SU-DHL-6 (cell line): ENCODE measurements around the gene RNF8.

Experiments used
- CTCF ChIP-seq: fragments of 200-600 bp; sonication (generic); IDR thresholded peaks from one replicate; pipeline ENCODE4 v1.5.1; 2017; ENCODE audit warnings: antibody characterized with exemption, mild to moderate bottlenecking, low read length, moderate library complexity; ENCODE audit not compliant: insufficient read depth, poor library complexity, severe bottlenecking
- EZH2phosphoT487 ChIP-seq: fragments of 200-600 bp; sonication (generic), shearing (Covaris generic); conservative IDR thresholded peaks from 2 replicates; pipeline ENCODE4 v1.6.1; 2018; ENCODE audit warnings: mild to moderate bottlenecking, antibody characterized with exemption, low read length, moderate library complexity, mixed read lengths

- TF ChIP-seq EZH2phosphoT487 (no peak), CTCF (no peak)
Observed at GRCh38 chr6:37438930-37439329, 85.1 kb downstream of the RNF8 start.
